Esophagus muscularis mucosa (tissue), 4 donors: ENCODE measurements around the gene HIGD1A.

Experiments
- EP300 ChIP-seq: sonication (generic); formaldehyde crosslinking; IDR thresholded peaks from one replicate; pipeline ENCODE4 v1.6.1; 2017; ENCODE audit warnings: antibody characterized with exemption
- POLR2A ChIP-seq: fragments of 450-650 bp; IDR thresholded peaks from one replicate; pipeline ENCODE4 v1.6.1; 2017; ENCODE audit warnings: antibody characterized with exemption, moderate library complexity, mild to moderate bottlenecking, low read depth
- POLR2AphosphoS5 ChIP-seq, 2 donors: sonication (generic); formaldehyde crosslinking; IDR thresholded peaks; one replicate each; pipeline ENCODE4 v1.6.1; 2017; ENCODE audit warnings: antibody characterized with exemption in 2 of 2
- TF ChIP-seq, protein P1 (sequence below), 3 experiments: fragments of 200-600 bp in 2 of 3; fragments of 450-650 bp in 1 of 3; sonication (generic) in 2 of 3; IDR thresholded peaks; one replicate each; pipeline ENCODE4 v1.5.1; 2017 to 2019; ENCODE audit warnings: antibody characterized with exemption in 3 of 3, mild to moderate bottlenecking in 2 of 3, moderate library complexity in 1 of 3

DNA sequence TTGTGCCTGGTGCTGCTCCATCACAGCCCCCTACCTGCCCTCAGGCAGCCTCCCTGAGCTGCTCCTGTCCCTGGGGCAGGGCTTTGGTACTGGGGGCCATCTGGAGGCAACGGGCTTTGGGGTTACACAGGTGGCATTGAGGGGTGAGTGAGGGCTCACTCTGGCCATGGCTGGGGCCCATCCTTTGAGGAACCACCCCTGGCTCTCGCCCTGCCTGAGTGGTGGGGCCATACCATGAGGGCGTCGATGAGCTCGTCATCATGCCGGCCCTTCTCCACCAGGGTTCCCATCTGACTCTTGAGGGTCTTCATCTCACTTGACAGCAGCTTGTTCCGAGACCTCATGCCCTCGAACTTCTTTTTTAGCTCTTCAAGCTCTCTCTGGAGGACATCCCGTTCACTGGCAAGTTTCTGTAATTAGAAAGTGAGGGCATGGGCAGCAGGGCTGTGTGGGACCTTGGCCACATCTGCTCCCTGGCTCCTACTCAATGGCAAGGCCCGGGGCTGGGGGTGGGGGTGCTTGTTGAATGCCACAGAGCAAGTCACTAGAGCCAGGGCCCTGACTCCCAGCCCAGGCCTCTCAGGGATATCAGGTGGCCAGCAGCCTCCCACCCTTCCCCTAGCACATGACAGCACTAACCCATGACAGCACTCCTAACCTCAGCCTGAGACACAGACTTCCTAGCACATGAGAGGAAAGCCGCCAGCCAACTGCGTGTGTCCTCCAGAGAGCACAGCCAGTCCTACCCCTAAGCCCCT lies 64.7 kb downstream of the HIGD1A start:
- TF ChIP-seq POLR2A = no peak
- no peak for TF ChIP-seq EP300
- TF ChIP-seq, protein P1, sequence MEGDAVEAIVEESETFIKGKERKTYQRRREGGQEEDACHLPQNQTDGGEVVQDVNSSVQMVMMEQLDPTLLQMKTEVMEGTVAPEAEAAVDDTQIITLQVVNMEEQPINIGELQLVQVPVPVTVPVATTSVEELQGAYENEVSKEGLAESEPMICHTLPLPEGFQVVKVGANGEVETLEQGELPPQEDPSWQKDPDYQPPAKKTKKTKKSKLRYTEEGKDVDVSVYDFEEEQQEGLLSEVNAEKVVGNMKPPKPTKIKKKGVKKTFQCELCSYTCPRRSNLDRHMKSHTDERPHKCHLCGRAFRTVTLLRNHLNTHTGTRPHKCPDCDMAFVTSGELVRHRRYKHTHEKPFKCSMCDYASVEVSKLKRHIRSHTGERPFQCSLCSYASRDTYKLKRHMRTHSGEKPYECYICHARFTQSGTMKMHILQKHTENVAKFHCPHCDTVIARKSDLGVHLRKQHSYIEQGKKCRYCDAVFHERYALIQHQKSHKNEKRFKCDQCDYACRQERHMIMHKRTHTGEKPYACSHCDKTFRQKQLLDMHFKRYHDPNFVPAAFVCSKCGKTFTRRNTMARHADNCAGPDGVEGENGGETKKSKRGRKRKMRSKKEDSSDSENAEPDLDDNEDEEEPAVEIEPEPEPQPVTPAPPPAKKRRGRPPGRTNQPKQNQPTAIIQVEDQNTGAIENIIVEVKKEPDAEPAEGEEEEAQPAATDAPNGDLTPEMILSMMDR (IDR thresholded peaks at IDR 0.05) = no peak
- TF ChIP-seq POLR2AphosphoS5 (IDR thresholded peaks at IDR 0.05) = no peak
